ENCODE data around the gene SCN2A. TPM values are rescaled to one million over a fixed set of nuclear protein-coding genes. Genes with fewer than 3 reads are reported as not detected.
A peak's percentile ranks its signal among the peaks of the same experiment; 100 is the strongest.

SCN2A gene
- total RNA-seq: under 1 TPM in 1 of 2 experiments, not detected in 1; 0.06 TPM

- Mint-ChIP-seq H3K36me3 (no peaks in the 10 kb centered on the region), H3K27ac (no peak within 1 kb of the TSS), H3K4me3 (no peak within 1 kb of the TSS), H3K27me3 (peaks cover 5% of the 10 kb centered on the region), H3K9me3 (no peaks in the 10 kb centered on the region), H3K4me1 (no peaks in the 10 kb centered on the region)
- ATAC-seq (ENCODE audit: low read depth) (no peak), DNase-seq (no peak)
- POLR2A ChIA-PET: no interaction called here
Observed at GRCh38 chr2:165239230-165239629, at the start of gene SCN2A. TSS of gene SCN2A (plus strand) at chr2:165239414. CDS start at chr2:165295824, 56,410 bp downstream.

- H3K27ac Mint-ChIP-seq: no peak overlapping the region
Observed at GRCh38 chr2:165191096-165191728, 48.0 kb upstream of the SCN2A start.

GRCh38 chr2:165192729-165193128, 46.5 kb upstream of the SCN2A start:
- Mint-ChIP-seq H3K4me3 (no peak overlapping the region), H3K36me3 (no peaks in the 10 kb centered on the region), H3K4me1 (no peaks in the 10 kb centered on the region), H3K27me3 (peaks cover 8% of the 10 kb centered on the region), H3K9me3 (no peaks in the 10 kb centered on the region), H3K27ac (no peak overlapping the region)
- POLR2A ChIA-PET: no interaction called here
- no peak for ATAC-seq (ENCODE audit: low read depth)
- no peak for DNase-seq

More at GRCh38 chr2:165191096-165191728, 48.0 kb upstream of the SCN2A start:
- Mint-ChIP-seq H3K27me3 (peaks cover 8% of the 10 kb centered on the region), H3K9me3 (no peaks in the 10 kb centered on the region), H3K36me3 (no peaks in the 10 kb centered on the region), H3K4me3 (no peak overlapping the region), H3K4me1 (no peaks in the 10 kb centered on the region)
- ATAC-seq (ENCODE audit: low read depth) (no peak), DNase-seq (no peak)
- POLR2A ChIA-PET: no interaction called here

GRCh38 chr2:165193178-165193777, 45.9 kb upstream of the SCN2A start:
- POLR2A ChIA-PET: no interaction called here
- Mint-ChIP-seq H3K9me3 (no peaks in the 10 kb centered on the region), H3K27me3 (peaks cover 8% of the 10 kb centered on the region), H3K27ac (no peak overlapping the region), H3K36me3 (no peaks in the 10 kb centered on the region), H3K4me1 (no peaks in the 10 kb centered on the region), H3K4me3 (no peak overlapping the region)
- DNase-seq (no peak), ATAC-seq (ENCODE audit: low read depth) (no peak)

GRCh38 chr2:165196411-165196810, 42.8 kb upstream of the SCN2A start:
- no peak for ATAC-seq (ENCODE audit: low read depth)
- H3K27me3 Mint-ChIP-seq: peaks cover 8% of the 10 kb centered on the region
- no peak for DNase-seq
- no peaks in the 10 kb centered on the region for H3K9me3 Mint-ChIP-seq
- POLR2A ChIA-PET: no interaction called here
- H3K27ac Mint-ChIP-seq: no peak overlapping the region
- H3K4me1 Mint-ChIP-seq: no peaks in the 10 kb centered on the region
- no peak overlapping the region for H3K4me3 Mint-ChIP-seq
- no peaks in the 10 kb centered on the region for H3K36me3 Mint-ChIP-seq

GRCh38 chr2:165197346-165197745, 41.9 kb upstream of the SCN2A start:
- Mint-ChIP-seq H3K36me3 (no peaks in the 10 kb centered on the region), H3K9me3 (no peaks in the 10 kb centered on the region), H3K4me1 (no peaks in the 10 kb centered on the region), H3K27ac (no peak overlapping the region), H3K4me3 (no peak overlapping the region), H3K27me3 (peaks cover 8% of the 10 kb centered on the region)
- no peak for DNase-seq
- POLR2A ChIA-PET: no interaction called here
- no peak for ATAC-seq (ENCODE audit: low read depth)

- ATAC-seq (ENCODE audit: low read depth) (no peak), DNase-seq (no peak)
- H3K36me3 Mint-ChIP-seq: no peaks in the 10 kb centered on the region
- no peak overlapping the region for H3K27ac Mint-ChIP-seq
- POLR2A ChIA-PET: no interaction called here
- no peak overlapping the region for H3K4me3 Mint-ChIP-seq
- H3K9me3 Mint-ChIP-seq: no peaks in the 10 kb centered on the region
- peaks cover 8% of the 10 kb centered on the region for H3K27me3 Mint-ChIP-seq
- H3K4me1 Mint-ChIP-seq: no peaks in the 10 kb centered on the region
Observed at GRCh38 chr2:165198181-165198580, 41.0 kb upstream of the SCN2A start.

- H3K9me3 Mint-ChIP-seq: no peaks in the 10 kb centered on the region
Observed at GRCh38 chr2:165202239-165202638, 37.0 kb upstream of the SCN2A start.

GRCh38 chr2:165203689-165204559, 35.3 kb upstream of the SCN2A start, which contains the start of gene SCN3A:
TSS of gene SCN3A (minus strand) at chr2:165204050. CDS start at chr2:165176394, 27,656 bp downstream.
- Mint-ChIP-seq H3K4me1 (peaks cover 4% of the 10 kb centered on the region), H3K9me3 (no peaks in the 10 kb centered on the region), H3K27me3 (peaks cover 3% of the 10 kb centered on the region), H3K4me3 (peak within 1 kb of the TSS; percentile 17), H3K36me3 (no peaks in the 10 kb centered on the region), H3K27ac (no peak within 1 kb of the TSS)
- POLR2A ChIA-PET: interaction anchor here (0.5 kb wide), 1 partner anchor 169 kb away, joined by 3 read pairs; no protein-coding TSS in a partner anchor
- peak; percentile 30 for ATAC-seq (ENCODE audit: low read depth)
- no peak for DNase-seq

More at GRCh38 chr2:165202239-165202638, 37.0 kb upstream of the SCN2A start:
- Mint-ChIP-seq H3K4me3 (no peak overlapping the region), H3K36me3 (no peaks in the 10 kb centered on the region), H3K4me1 (peaks cover 4% of the 10 kb centered on the region), H3K27me3 (peaks cover 3% of the 10 kb centered on the region), H3K27ac (no peak overlapping the region)
- POLR2A ChIA-PET: no interaction called here
- ATAC-seq (ENCODE audit: low read depth) (no peak), DNase-seq (no peak)

GRCh38 chr2:165205865-165206264, 33.3 kb upstream of the SCN2A start:
- H3K9me3 Mint-ChIP-seq: no peaks in the 10 kb centered on the region
- no peaks in the 10 kb centered on the region for H3K36me3 Mint-ChIP-seq
- H3K4me1 Mint-ChIP-seq: peaks cover 4% of the 10 kb centered on the region
- ATAC-seq (ENCODE audit: low read depth) (no peak), DNase-seq (no peak)
- H3K27me3 Mint-ChIP-seq: peaks cover 3% of the 10 kb centered on the region
- POLR2A ChIA-PET: no interaction called here
- no peak overlapping the region for H3K27ac Mint-ChIP-seq
- no peak overlapping the region for H3K4me3 Mint-ChIP-seq

GRCh38 chr2:165208094-165208493, 31.1 kb upstream of the SCN2A start:
- Mint-ChIP-seq H3K4me1 (peaks cover 4% of the 10 kb centered on the region), H3K36me3 (no peaks in the 10 kb centered on the region), H3K9me3 (no peaks in the 10 kb centered on the region), H3K27me3 (peaks cover 3% of the 10 kb centered on the region), H3K4me3 (no peak overlapping the region), H3K27ac (no peak overlapping the region)
- DNase-seq: no peak
- POLR2A ChIA-PET: no interaction called here
- ATAC-seq (ENCODE audit: low read depth): no peak

- Mint-ChIP-seq H3K27ac (no peak overlapping the region), H3K4me3 (no peak overlapping the region), H3K9me3 (no peaks in the 10 kb centered on the region), H3K27me3 (peaks cover 2% of the 10 kb centered on the region), H3K4me1 (no peaks in the 10 kb centered on the region), H3K36me3 (no peaks in the 10 kb centered on the region)
- DNase-seq: no peak
- POLR2A ChIA-PET: no interaction called here
- no peak for ATAC-seq (ENCODE audit: low read depth)
Observed at GRCh38 chr2:165214093-165214492, 25.1 kb upstream of the SCN2A start.

- H3K27me3 Mint-ChIP-seq: peaks cover 2% of the 10 kb centered on the region
- H3K27ac Mint-ChIP-seq: no peak overlapping the region
- no peak overlapping the region for H3K4me3 Mint-ChIP-seq
- no peak for ATAC-seq (ENCODE audit: low read depth)
- no peaks in the 10 kb centered on the region for H3K36me3 Mint-ChIP-seq
- no peak for DNase-seq
- H3K4me1 Mint-ChIP-seq: no peaks in the 10 kb centered on the region
- no peaks in the 10 kb centered on the region for H3K9me3 Mint-ChIP-seq
- POLR2A ChIA-PET: no interaction called here
Observed at GRCh38 chr2:165219481-165219880, 19.7 kb upstream of the SCN2A start.
